ENCODE results near the gene NDUFC2. TPM values are rescaled to one million over a fixed set of nuclear protein-coding genes. Genes with fewer than 3 reads are reported as not detected.
"Not testable (repeated sequence)": the region's sequence is repeated elsewhere in the genome, so short reads cannot be mapped to it uniquely, and the experiment has no call there.

Gene NDUFC2
- total RNA-seq, 4 donors from 2014 or later, result 67.8 to 86.3 (median 76.0) TPM

- TF ChIP-seq CTCF (IDR thresholded peaks at IDR 0.05), result no peak
- no peak for TF ChIP-seq POLR2A (IDR thresholded peaks at IDR 0.05)
- Histone ChIP-seq H3K36me3 (peaks cover 0 to 61% (median 4%) of the 10 kb centered on the region in 3 donors), H3K4me1 (no peaks in the 10 kb centered on the region), H3K9me3 (no peaks in the 10 kb centered on the region), H3K27ac (no peak overlapping the region), H3K4me3 (no peak overlapping the region), H3K27me3 (no peaks in the 10 kb centered on the region)
- 87 to 91% methylated on average over 7 of the region's 7 CpGs for WGBS, 2 donors
- DNase-seq, result no peak
- intact Hi-C loops (cut with DNase I), result no loop called here
These were observed 18.2 kb upstream of the NDUFC2 start for GRCh38 chr11:78097666-78098385.

GRCh38 chr11:78094250-78094649 lies 14.6 kb upstream of the NDUFC2 start:
- no peaks in the 10 kb centered on the region for H3K27me3 ChIP-seq
- H3K4me3 ChIP-seq, result no peak overlapping the region
- WGBS, 2 donors, result 95 to 100% methylated on average over 2 of the region's 2 CpGs
- H3K9me3 ChIP-seq, result no peaks in the 10 kb centered on the region
- H3K36me3 ChIP-seq, result peaks cover 0 to 27% (median 0%) of the 10 kb centered on the region in 3 donors
- no peak overlapping the region for H3K27ac ChIP-seq
- intact Hi-C loops (cut with DNase I), result no loop called here
- H3K4me1 ChIP-seq, result no peaks in the 10 kb centered on the region
- DNase-seq, result no peak
- TF ChIP-seq POLR2A (IDR thresholded peaks at IDR 0.05), result no peak
- no peak for TF ChIP-seq CTCF (IDR thresholded peaks at IDR 0.05)

GRCh38 chr11:78086521-78087074 lies 6.9 kb upstream of the NDUFC2 start:
- 82 to 87% methylated on average over 6 of the region's 6 CpGs for WGBS, 2 donors
- H3K9me3 ChIP-seq; intact Hi-C loops (cut with DNase I): not testable (repeated sequence)

GRCh38 chr11:78085972-78086371 lies 6.3 kb upstream of the NDUFC2 start:
- 39 to 50% methylated on average over 3 of the region's 3 CpGs for WGBS, 2 donors
- no peak for DNase-seq

More at GRCh38 chr11:78086521-78087074, 6.9 kb upstream of the NDUFC2 start:
- not testable (repeated sequence) for H3K4me1 ChIP-seq, H3K27ac ChIP-seq, DNase-seq, H3K36me3 ChIP-seq, H3K4me3 ChIP-seq, H3K27me3 ChIP-seq

GRCh38 chr11:78084506-78084905 lies 4.8 kb upstream of the NDUFC2 start:
- H3K9me3 ChIP-seq; H3K36me3 ChIP-seq; DNase-seq; H3K27me3 ChIP-seq; H3K27ac ChIP-seq; intact Hi-C loops (cut with DNase I); H3K4me3 ChIP-seq: not testable (repeated sequence)
- WGBS, 2 donors, result 64 to 81% methylated on average over 8 of the region's 8 CpGs
- peaks cover 0 to 12% (median 0%) of the 10 kb centered on the region in 3 donors for H3K4me1 ChIP-seq

More at GRCh38 chr11:78085972-78086371, 6.3 kb upstream of the NDUFC2 start:
- Histone ChIP-seq H3K9me3 (no peaks in the 10 kb centered on the region), H3K36me3 (no peaks in the 10 kb centered on the region), H3K27ac (no peak overlapping the region), H3K27me3 (no peaks in the 10 kb centered on the region), H3K4me1 (peaks cover 0 to 5% (median 0%) of the 10 kb centered on the region in 3 donors), H3K4me3 (no peak overlapping the region)
- intact Hi-C loops (cut with DNase I), result no loop called here
- TF ChIP-seq CTCF (IDR thresholded peaks at IDR 0.05) (no peak), POLR2A (IDR thresholded peaks at IDR 0.05) (no peak)

- Histone ChIP-seq H3K27ac (peak overlapping the region in 1 of 4 donors; percentile 22), H3K4me3 (no peak overlapping the region)
- intact Hi-C loops (cut with DNase I), result no loop called here
These were observed 3.4 kb upstream of the NDUFC2 start for GRCh38 chr11:78083021-78083420.

More at GRCh38 chr11:78083021-78083420, 3.4 kb upstream of the NDUFC2 start:
- Histone ChIP-seq H3K4me1 (peaks cover 4 to 22% (median 8%) of the 10 kb centered on the region in 3 donors), H3K9me3 (no peaks in the 10 kb centered on the region), H3K36me3 (no peaks in the 10 kb centered on the region), H3K27me3 (no peaks in the 10 kb centered on the region)
- TF ChIP-seq POLR2A (IDR thresholded peaks at IDR 0.05), result no peak
- DNase-seq, result no peak
- WGBS, 2 donors, result 64 to 72% methylated on average over 2 of the region's 4 CpGs
